ENCODE data around the gene ZNF775.
A peak's percentile ranks its signal among the peaks of the same experiment; 100 is the strongest.

ZNF775 gene

GRCh38 chr7:150417863-150418262 is 38.7 kb downstream of the ZNF775 start:
- CTCF ChIA-PET = interaction anchor here (0.7 to 1.3 kb wide), 5 partner anchors 12 to 702 kb away, joined by 3 to 7 read pairs (median 3); a partner anchor contains a TSS
- no peak for TF ChIP-seq PKNOX1 (IDR thresholded peaks at IDR 0.05)
- TF ChIP-seq SP1 (IDR thresholded peaks at IDR 0.05) = no peak
- no peak for TF ChIP-seq FOXA1 (IDR thresholded peaks at IDR 0.05)
- TF ChIP-seq SUZ12 (IDR thresholded peaks at IDR 0.05) = no peak
- TF ChIP-seq HDGF (IDR thresholded peaks at IDR 0.05; ENCODE audit: borderline replicate concordance) = no peak
- no peak for TF ChIP-seq ELF4 (IDR thresholded peaks at IDR 0.05)
- TF ChIP-seq CTBP1 (IDR thresholded peaks at IDR 0.05; ENCODE audit: borderline replicate concordance) = no peak
- TF ChIP-seq ARNT (IDR thresholded peaks at IDR 0.05) = no peak
- TF ChIP-seq TARDBP (IDR thresholded peaks at IDR 0.05) = no peak
- TF ChIP-seq BHLHE40 (IDR thresholded peaks at IDR 0.05; ENCODE audit: borderline replicate concordance) = no peak
- TF ChIP-seq NFRKB (IDR thresholded peaks at IDR 0.05) = no peak
- TF ChIP-seq FOXM1 (IDR thresholded peaks at IDR 0.05; ENCODE audit: borderline replicate concordance) = no peak
- TF ChIP-seq L3MBTL2 (conservative IDR thresholded peaks at IDR 0.05) = no peak
- no peak for TF ChIP-seq LEF1 (IDR thresholded peaks at IDR 0.05; ENCODE audit: borderline replicate concordance)
- TF ChIP-seq FOXK2 (IDR thresholded peaks at IDR 0.05) = no peak

GRCh38 chr7:150420242-150420641 is 41.1 kb downstream of the ZNF775 start:
- TF ChIP-seq FOXA1 (IDR thresholded peaks at IDR 0.05) (no peak), BHLHE40 (IDR thresholded peaks at IDR 0.05; ENCODE audit: borderline replicate concordance) (no peak), ELF4 (IDR thresholded peaks at IDR 0.05) (no peak), HDGF (IDR thresholded peaks at IDR 0.05; ENCODE audit: borderline replicate concordance) (no peak), SP1 (IDR thresholded peaks at IDR 0.05) (no peak), ZNF384 (IDR thresholded peaks at IDR 0.05) (no peak), L3MBTL2 (conservative IDR thresholded peaks at IDR 0.05) (no peak), FOXM1 (IDR thresholded peaks at IDR 0.05; ENCODE audit: borderline replicate concordance) (no peak), TARDBP (IDR thresholded peaks at IDR 0.05) (no peak), NFRKB (IDR thresholded peaks at IDR 0.05) (no peak), LEF1 (IDR thresholded peaks at IDR 0.05; ENCODE audit: borderline replicate concordance) (no peak), CTBP1 (IDR thresholded peaks at IDR 0.05; ENCODE audit: borderline replicate concordance) (no peak), PKNOX1 (IDR thresholded peaks at IDR 0.05) (no peak), FOXK2 (IDR thresholded peaks at IDR 0.05) (no peak), ARNT (IDR thresholded peaks at IDR 0.05) (no peak), SUZ12 (IDR thresholded peaks at IDR 0.05) (no peak)
- CTCF ChIA-PET = no interaction called here
- no peak for DNase-seq (ENCODE audit: extremely low spot score)
- POLR2A ChIA-PET = no interaction called here

More at GRCh38 chr7:150417863-150418262, 38.7 kb downstream of the ZNF775 start:
- POLR2A ChIA-PET = interaction anchor here (0.6 kb wide), 1 partner anchor 11 kb away, joined by 4 read pairs; no protein-coding TSS in a partner anchor
- no peak for DNase-seq (ENCODE audit: extremely low spot score)

- ChIA-PET CTCF (interaction anchor here (0.9 to 1.2 kb wide), 3 partner anchors 12 to 136 kb away, joined by 5 read pairs; no protein-coding TSS in a partner anchor), POLR2A (no interaction called here)
- peak; percentile 60 for TF ChIP-seq PKNOX1 (IDR thresholded peaks at IDR 0.05)
- TF ChIP-seq BHLHE40 (IDR thresholded peaks at IDR 0.05; ENCODE audit: borderline replicate concordance) = no peak
- TF ChIP-seq SP1 (IDR thresholded peaks at IDR 0.05) = no peak
- no peak for TF ChIP-seq CTBP1 (IDR thresholded peaks at IDR 0.05; ENCODE audit: borderline replicate concordance)
- no peak for TF ChIP-seq FOXM1 (IDR thresholded peaks at IDR 0.05; ENCODE audit: borderline replicate concordance)
- TF ChIP-seq HDGF (IDR thresholded peaks at IDR 0.05; ENCODE audit: borderline replicate concordance) = no peak
- no peak for TF ChIP-seq ARNT (IDR thresholded peaks at IDR 0.05)
- peak; percentile 93 for DNase-seq (ENCODE audit: extremely low spot score)
Measured at GRCh38 chr7:150420987-150421674, 42.0 kb downstream of the ZNF775 start.

DNA sequence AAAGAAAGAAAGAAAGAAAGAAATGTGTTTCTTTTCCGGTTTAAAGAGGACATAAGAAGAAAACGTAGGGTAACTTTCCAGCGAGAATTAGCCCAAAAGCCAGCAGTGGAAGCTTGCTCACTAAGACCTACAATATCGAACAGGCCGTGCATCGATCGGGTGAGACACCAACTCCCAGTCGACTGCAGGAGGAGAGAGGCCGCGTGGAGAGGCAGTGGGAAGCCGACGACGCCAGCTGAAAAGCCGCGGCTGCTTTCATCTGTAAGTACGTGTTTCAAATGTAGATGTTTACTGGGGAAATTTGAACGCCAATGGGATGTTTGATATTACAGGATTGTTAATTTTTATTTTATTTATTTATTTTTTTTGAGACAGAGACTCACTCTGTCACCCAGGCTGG is 42.7 kb downstream of the ZNF775 start:
- no peak for TF ChIP-seq CTBP1 (IDR thresholded peaks at IDR 0.05; ENCODE audit: borderline replicate concordance)
- TF ChIP-seq TARDBP (IDR thresholded peaks at IDR 0.05) = no peak
- no peak for TF ChIP-seq FOXK2 (IDR thresholded peaks at IDR 0.05)
- no peak for TF ChIP-seq ELF4 (IDR thresholded peaks at IDR 0.05)
- TF ChIP-seq ARNT (IDR thresholded peaks at IDR 0.05) = no peak
- TF ChIP-seq L3MBTL2 (conservative IDR thresholded peaks at IDR 0.05) = no peak
- no peak for TF ChIP-seq FOXA1 (IDR thresholded peaks at IDR 0.05)
- TF ChIP-seq HDGF (IDR thresholded peaks at IDR 0.05; ENCODE audit: borderline replicate concordance) = no peak
- no peak for TF ChIP-seq LEF1 (IDR thresholded peaks at IDR 0.05; ENCODE audit: borderline replicate concordance)
- TF ChIP-seq ZNF384 (IDR thresholded peaks at IDR 0.05) = no peak
- DNase-seq (ENCODE audit: extremely low spot score) = no peak
- CTCF ChIA-PET = interaction anchor here (0.9 to 1.2 kb wide), 3 partner anchors 11 to 136 kb away, joined by 5 read pairs; no protein-coding TSS in a partner anchor
- POLR2A ChIA-PET = no interaction called here

GRCh38 chr7:150425670-150426069 is 46.5 kb downstream of the ZNF775 start:
- TF ChIP-seq FOXM1 (IDR thresholded peaks at IDR 0.05; ENCODE audit: borderline replicate concordance) (no peak), LEF1 (IDR thresholded peaks at IDR 0.05; ENCODE audit: borderline replicate concordance) (no peak), TARDBP (IDR thresholded peaks at IDR 0.05) (no peak), ELF4 (IDR thresholded peaks at IDR 0.05) (no peak), BHLHE40 (IDR thresholded peaks at IDR 0.05; ENCODE audit: borderline replicate concordance) (no peak), CTBP1 (IDR thresholded peaks at IDR 0.05; ENCODE audit: borderline replicate concordance) (no peak), PKNOX1 (IDR thresholded peaks at IDR 0.05) (no peak), HDGF (IDR thresholded peaks at IDR 0.05; ENCODE audit: borderline replicate concordance) (no peak), ARNT (IDR thresholded peaks at IDR 0.05) (no peak), ZNF384 (IDR thresholded peaks at IDR 0.05) (no peak), L3MBTL2 (conservative IDR thresholded peaks at IDR 0.05) (no peak), SP1 (IDR thresholded peaks at IDR 0.05) (no peak), FOXK2 (IDR thresholded peaks at IDR 0.05) (no peak), SUZ12 (IDR thresholded peaks at IDR 0.05) (no peak), NFRKB (IDR thresholded peaks at IDR 0.05) (no peak), FOXA1 (IDR thresholded peaks at IDR 0.05) (no peak)
- CTCF ChIA-PET = no interaction called here
- DNase-seq (ENCODE audit: extremely low spot score) = no peak
- POLR2A ChIA-PET = no interaction called here
